Transverse colon (tissue), 4 donors: ENCODE measurements around the gene FOS. TPM values are rescaled to one million over a fixed set of nuclear protein-coding genes. Genes with fewer than 3 reads are reported as not detected.

Experiments
- DNase-seq: peaks from one replicate; pipeline ENCODE4 v3.0.0-alpha.2; 2019
- H3K27ac ChIP-seq, 4 donors: fragments of 200-600 bp; sonication (generic); 2 replicates each; pipeline ENCODE4 v1.5.1; 2016 to 2018; ENCODE audit warnings: inconsistent platforms in 4 of 4
- H3K27me3 ChIP-seq: fragments of 200-600 bp; sonication (generic); 2 replicates; pipeline ENCODE4 v1.5.1; 2017; ENCODE audit warnings: inconsistent platforms
- H3K36me3 ChIP-seq, 4 donors: fragments of 200-600 bp; sonication (generic); 2 replicates each; pipeline ENCODE4 v1.5.1; 2017 to 2019; ENCODE audit warnings: inconsistent platforms in 4 of 4
- H3K4me1 ChIP-seq, 4 donors: fragments of 200-600 bp; sonication (generic); 2 replicates each; pipeline ENCODE4 v1.5.1; 2017 to 2020; ENCODE audit warnings: inconsistent platforms in 4 of 4
- H3K4me3 ChIP-seq, 4 donors: fragments of 200-600 bp; sonication (generic); 1 replicate in 1 of 4; 2 replicates in 3 of 4; pipeline versions ENCODE4 v1.5.1 to v1.6.1; 2017 to 2019; ENCODE audit warnings: inconsistent platforms in 4 of 4
- H3K9me3 ChIP-seq, 2 donors: fragments of 200-600 bp; sonication (generic); 2 replicates each; pipeline ENCODE4 v1.5.1; 2017 to 2019; ENCODE audit warnings: inconsistent platforms in 2 of 2
- EP300 ChIP-seq: sonication (generic); formaldehyde crosslinking; IDR thresholded peaks from one replicate; pipeline ENCODE4 v1.6.1; 2017; ENCODE audit warnings: antibody characterized with exemption, low read depth
- POLR2A ChIP-seq: fragments of 450-650 bp; IDR thresholded peaks from one replicate; pipeline ENCODE4 v1.6.1; 2016; ENCODE audit warnings: antibody characterized with exemption, mild to moderate bottlenecking, moderate library complexity
- POLR2AphosphoS5 ChIP-seq, 3 donors: sonication (generic); formaldehyde crosslinking; IDR thresholded peaks; one replicate each; pipeline ENCODE4 v1.6.1; 2016; ENCODE audit warnings: antibody characterized with exemption in 3 of 3
- WGBS, 2 donors: methylation state at CpG; one replicate each; pipeline ENCODE4 v1.1.5; 2018; ENCODE audit warnings: low coverage in 1 of 2; 5-methylcytosine and 5-hydroxymethylcytosine counted together
- in situ Hi-C, 4 donors: fragments of 200-750 bp; cut with MboI; loops; one replicate each; pipeline versions ENCODE4 v1.15.0 to v1.15.1; 2017; ENCODE audit warnings: low sequenced_read_pairs in 3 of 4, low pct_ligation_motif_present in 1 of 4, low pct_unique_long_range_greater_than_20kb in 1 of 4
- intact Hi-C: fragments of 100-400 bp; cut with DNase I; formaldehyde crosslinking; loops from one replicate; pipeline ENCODE4 v1.15.1; 2023; ENCODE audit warnings: low total_unique reads
- total RNA-seq, 4 donors: library from RNA; depleted of rRNA; stranded (reverse); fragments of >200 nt; gene quantifications; one replicate each; pipeline ENCODE4 v1.1.0, GENCODE V29; 2016
- TF ChIP-seq, protein P1 (sequence below), 5 experiments: fragments of 200-600 bp in 3 of 5; fragments of 450-650 bp in 2 of 5; sonication (generic) in 3 of 5; IDR thresholded peaks; 1 replicate in 2 of 5; 2 replicates in 3 of 5; pipeline ENCODE4 v1.5.1; 2016 to 2017; ENCODE audit warnings: antibody characterized with exemption in 5 of 5, inconsistent platforms in 3 of 5, mild to moderate bottlenecking in 2 of 5, moderate library complexity in 1 of 5

FOS gene
- total RNA-seq, 4 donors from 2014 or later: 345 to 1,356 (median 884) TPM

DNA sequence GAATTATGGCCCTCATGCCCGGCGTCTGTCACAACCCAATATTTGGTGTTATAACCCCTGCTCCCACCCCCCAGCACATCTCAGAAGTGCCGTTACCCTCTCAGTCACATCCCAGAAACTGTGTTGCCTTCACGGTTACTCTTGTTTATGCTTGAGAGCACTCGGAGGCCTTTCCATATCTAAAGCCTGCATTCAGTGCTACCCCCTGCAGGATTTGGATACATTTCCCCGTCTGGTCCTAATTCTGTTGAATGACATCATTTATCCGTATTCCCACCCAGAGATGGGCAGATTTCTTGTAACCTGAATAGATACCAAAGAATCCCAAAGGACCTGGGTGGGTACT, 19.1 kb upstream of the FOS start:
- Histone ChIP-seq H3K4me3 (peak overlapping the region; percentile 20 to 46 (median 29)), H3K27me3 (no peaks in the 10 kb centered on the region), H3K27ac (peak overlapping the region; percentile 89 to 96 (median 94)), H3K4me1 (peaks cover 12 to 39% (median 36%) of the 10 kb centered on the region in 4 donors), H3K36me3 (no peaks in the 10 kb centered on the region), H3K9me3 (no peaks in the 10 kb centered on the region)
- intact Hi-C loops: no loop called here
- in situ Hi-C loops: no loop called here
- TF ChIP-seq, protein P1, sequence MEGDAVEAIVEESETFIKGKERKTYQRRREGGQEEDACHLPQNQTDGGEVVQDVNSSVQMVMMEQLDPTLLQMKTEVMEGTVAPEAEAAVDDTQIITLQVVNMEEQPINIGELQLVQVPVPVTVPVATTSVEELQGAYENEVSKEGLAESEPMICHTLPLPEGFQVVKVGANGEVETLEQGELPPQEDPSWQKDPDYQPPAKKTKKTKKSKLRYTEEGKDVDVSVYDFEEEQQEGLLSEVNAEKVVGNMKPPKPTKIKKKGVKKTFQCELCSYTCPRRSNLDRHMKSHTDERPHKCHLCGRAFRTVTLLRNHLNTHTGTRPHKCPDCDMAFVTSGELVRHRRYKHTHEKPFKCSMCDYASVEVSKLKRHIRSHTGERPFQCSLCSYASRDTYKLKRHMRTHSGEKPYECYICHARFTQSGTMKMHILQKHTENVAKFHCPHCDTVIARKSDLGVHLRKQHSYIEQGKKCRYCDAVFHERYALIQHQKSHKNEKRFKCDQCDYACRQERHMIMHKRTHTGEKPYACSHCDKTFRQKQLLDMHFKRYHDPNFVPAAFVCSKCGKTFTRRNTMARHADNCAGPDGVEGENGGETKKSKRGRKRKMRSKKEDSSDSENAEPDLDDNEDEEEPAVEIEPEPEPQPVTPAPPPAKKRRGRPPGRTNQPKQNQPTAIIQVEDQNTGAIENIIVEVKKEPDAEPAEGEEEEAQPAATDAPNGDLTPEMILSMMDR (IDR thresholded peaks at IDR 0.05): peak in 2 of 5 experiments; percentile 42 to 48
- TF ChIP-seq EP300 (peak; percentile 2), POLR2A (no peak), POLR2AphosphoS5 (IDR thresholded peaks at IDR 0.05) (no peak)
- DNase-seq: no peak
- 6 to 11% methylated on average over 6 to 7 of the region's 7 CpGs for WGBS, 2 donors

GRCh38 chr14:75260025-75260763, 18.4 kb upstream of the FOS start:
- DNase-seq: no peak
- TF ChIP-seq POLR2A (no peak), POLR2AphosphoS5 (IDR thresholded peaks at IDR 0.05) (no peak), EP300 (no peak)
- TF ChIP-seq, protein P1 (IDR thresholded peaks at IDR 0.05): no peak
- H3K4me3 ChIP-seq: peak overlapping the region in 1 of 4 donors; percentile 46
- intact Hi-C loops (no loop called here), in situ Hi-C loops (no loop called here)
- WGBS, 2 donors: 66 to 71% methylated on average over 8 of the region's 8 CpGs
- H3K27ac ChIP-seq: peak overlapping the region; percentile 89 to 96 (median 94)
- H3K27me3 ChIP-seq: no peaks in the 10 kb centered on the region
- H3K9me3 ChIP-seq: no peaks in the 10 kb centered on the region
- H3K36me3 ChIP-seq: no peaks in the 10 kb centered on the region
- H3K4me1 ChIP-seq: peaks cover 10 to 32% (median 29%) of the 10 kb centered on the region in 4 donors

DNA sequence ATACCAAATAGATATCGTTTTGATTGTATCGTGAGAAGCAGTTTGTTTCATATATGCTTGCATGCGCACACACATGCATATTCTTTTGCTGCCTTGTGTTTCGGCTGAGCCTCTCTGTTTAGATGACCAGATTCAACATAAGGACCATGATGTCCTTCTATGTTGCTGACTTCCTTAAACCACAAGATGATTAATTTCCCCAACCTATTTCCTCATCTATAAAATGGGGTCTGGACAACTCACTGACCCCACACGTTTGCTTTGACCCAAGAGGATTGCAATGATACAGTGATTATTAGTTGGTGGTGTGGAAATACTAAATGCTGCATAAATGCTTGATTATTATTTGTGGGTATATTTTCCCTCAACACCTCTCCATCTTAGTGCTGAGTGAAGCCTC, 16.8 kb upstream of the FOS start:
- TF ChIP-seq EP300 (no peak), POLR2AphosphoS5 (IDR thresholded peaks at IDR 0.05) (no peak), POLR2A (no peak)
- TF ChIP-seq, protein P1 (IDR thresholded peaks at IDR 0.05): no peak
- Histone ChIP-seq H3K4me1 (peaks cover 10 to 33% (median 20%) of the 10 kb centered on the region in 4 donors), H3K27ac (no peak overlapping the region), H3K4me3 (no peak overlapping the region), H3K9me3 (no peaks in the 10 kb centered on the region), H3K27me3 (no peaks in the 10 kb centered on the region), H3K36me3 (no peaks in the 10 kb centered on the region)
- 91 to 100% methylated on average over 1 to 5 of the region's 5 CpGs for WGBS, 2 donors
- intact Hi-C loops (no loop called here), in situ Hi-C loops (no loop called here)
- DNase-seq: no peak

DNA sequence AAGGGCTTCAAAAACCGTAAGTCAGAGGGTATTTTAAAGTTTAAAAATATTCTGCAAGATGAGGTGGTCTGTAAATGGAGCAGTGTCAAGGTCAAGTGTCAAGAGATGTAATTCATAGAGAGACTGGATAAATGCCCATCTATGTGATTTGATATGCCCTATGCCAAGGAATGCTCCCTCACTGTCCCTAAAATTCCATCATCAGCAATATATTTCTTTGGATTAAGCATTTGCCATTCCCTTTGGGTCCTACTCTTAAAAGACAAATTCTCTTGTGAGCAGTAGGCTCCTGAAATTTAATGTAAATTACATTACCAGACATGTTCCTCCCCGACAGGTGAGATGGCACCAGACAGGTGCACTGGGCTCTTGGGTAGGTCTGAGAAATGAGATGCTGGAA, 16.0 kb upstream of the FOS start:
- H3K9me3 ChIP-seq: no peaks in the 10 kb centered on the region
- H3K27me3 ChIP-seq: no peaks in the 10 kb centered on the region
- in situ Hi-C loops: no loop called here
- H3K4me1 ChIP-seq: peaks cover 10 to 29% (median 22%) of the 10 kb centered on the region in 4 donors
- DNase-seq: no peak
- TF ChIP-seq, protein P1 (IDR thresholded peaks at IDR 0.05): no peak
- TF ChIP-seq POLR2AphosphoS5 (IDR thresholded peaks at IDR 0.05) (no peak), EP300 (no peak), POLR2A (no peak)
- H3K27ac ChIP-seq: no peak overlapping the region
- intact Hi-C loops: no loop called here
- H3K4me3 ChIP-seq: no peak overlapping the region
- H3K36me3 ChIP-seq: no peaks in the 10 kb centered on the region
- 91 to 100% methylated on average over 1 to 2 of the region's 2 CpGs for WGBS, 2 donors
